ENCODE measurements around the gene BMF. TPM values are rescaled to one million over a fixed set of nuclear protein-coding genes. Genes with fewer than 3 reads are reported as not detected.

The BMF gene
- total RNA-seq, 1 donor from 2014 or later, result 46.6 TPM

- H3K9me3 Mint-ChIP-seq (ENCODE audit: unreplicated experiment), result no peaks in the 10 kb centered on the region
- no peak for TF ChIP-seq CTCF (IDR thresholded peaks at IDR 0.05)
- no peaks in the 10 kb centered on the region for H3K27me3 Mint-ChIP-seq (ENCODE audit: unreplicated experiment)
- peaks cover 69% of the 10 kb centered on the region for H3K4me1 Mint-ChIP-seq (ENCODE audit: unreplicated experiment)
- peak overlapping the region; percentile 21 for H3K27ac Mint-ChIP-seq (ENCODE audit: unreplicated experiment)
- no peak for DNase-seq (ENCODE audit: extremely low spot score, unreplicated experiment)
- H3K36me3 Mint-ChIP-seq (ENCODE audit: unreplicated experiment), result peaks cover 5% of the 10 kb centered on the region
- H3K4me3 Mint-ChIP-seq (ENCODE audit: unreplicated experiment), result peak overlapping the region; percentile 79
Observed at GRCh38 chr15:40106203-40107161, 2.2 kb downstream of the BMF start.

DNA sequence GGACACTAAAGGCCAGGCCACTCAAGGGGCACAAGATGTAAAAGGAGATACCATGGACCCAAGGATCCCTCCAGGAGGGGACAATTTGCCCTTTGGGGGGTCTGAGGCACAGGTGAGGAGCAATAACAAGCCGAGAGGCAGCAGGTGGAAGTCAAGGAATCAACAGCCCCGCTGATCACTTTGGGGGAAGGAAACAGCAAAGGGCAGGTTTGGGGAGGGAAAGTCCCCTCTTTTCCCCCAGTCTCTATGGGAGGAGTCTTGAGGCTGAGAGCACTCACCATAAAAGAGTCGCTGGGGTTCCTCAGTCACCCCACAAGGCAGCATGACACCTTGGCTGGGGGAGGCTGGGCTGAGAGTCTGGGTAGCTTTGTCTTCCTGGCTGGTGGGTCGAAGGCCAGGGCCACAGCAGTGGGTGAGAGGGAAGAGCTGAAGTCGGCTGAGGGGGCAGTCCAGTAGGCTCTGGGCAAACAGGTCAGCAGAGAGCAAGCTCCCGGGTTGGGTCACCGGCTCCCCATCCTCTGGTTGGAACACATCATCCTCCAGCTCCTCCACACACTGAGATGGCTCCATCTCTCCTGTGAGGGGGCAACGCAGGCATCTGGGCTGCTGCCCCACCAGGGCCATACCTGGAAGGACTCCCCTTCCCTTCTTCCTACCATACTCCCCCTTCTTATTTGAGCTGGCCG lies 3.0 kb downstream of the BMF start:
- no peak for DNase-seq (ENCODE audit: extremely low spot score, unreplicated experiment)
- peak overlapping the region; percentile 56 for H3K4me3 Mint-ChIP-seq (ENCODE audit: unreplicated experiment)
- H3K4me1 Mint-ChIP-seq (ENCODE audit: unreplicated experiment), result peaks cover 77% of the 10 kb centered on the region
- H3K27me3 Mint-ChIP-seq (ENCODE audit: unreplicated experiment), result no peaks in the 10 kb centered on the region
- no peak for TF ChIP-seq CTCF (IDR thresholded peaks at IDR 0.05)
- peak overlapping the region; percentile 85 for H3K27ac Mint-ChIP-seq (ENCODE audit: unreplicated experiment)
- H3K36me3 Mint-ChIP-seq (ENCODE audit: unreplicated experiment), result peaks cover 12% of the 10 kb centered on the region
- no peaks in the 10 kb centered on the region for H3K9me3 Mint-ChIP-seq (ENCODE audit: unreplicated experiment)

DNA sequence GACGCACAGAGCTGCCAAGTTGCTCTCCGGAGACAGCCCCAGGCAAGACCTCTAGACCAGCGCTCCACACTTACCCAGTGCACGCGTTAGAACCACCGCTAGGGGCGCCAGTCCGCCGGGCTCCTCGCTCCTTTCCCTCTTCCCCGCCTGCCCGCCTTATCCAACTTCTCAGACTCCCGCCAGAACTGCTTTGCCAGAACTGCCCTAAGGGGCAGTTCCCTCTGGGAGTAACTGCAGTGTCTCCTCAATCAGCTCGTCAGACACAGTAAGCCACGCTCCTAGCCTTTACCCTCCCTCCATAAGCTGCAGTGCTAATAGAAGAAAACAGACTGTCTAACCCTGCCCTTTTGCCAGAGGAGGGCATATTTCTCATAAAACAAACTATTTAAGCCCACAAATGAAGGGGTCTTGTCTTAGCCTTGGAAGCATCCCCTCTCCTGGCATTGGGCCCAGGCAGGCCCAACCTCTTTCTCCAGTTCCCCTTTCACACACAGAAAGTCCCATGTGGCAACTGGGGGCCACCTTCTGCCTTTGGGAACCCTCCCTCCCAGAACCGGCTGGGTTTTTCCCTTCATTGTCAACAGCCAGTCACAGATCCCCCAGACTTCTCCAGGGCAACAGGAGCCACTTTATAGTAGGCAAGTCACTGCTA lies 3.7 kb downstream of the BMF start:
- peak; percentile 97 for DNase-seq (ENCODE audit: extremely low spot score, unreplicated experiment)
- H3K4me3 Mint-ChIP-seq (ENCODE audit: unreplicated experiment), result peak overlapping the region; percentile 56
- no peaks in the 10 kb centered on the region for H3K27me3 Mint-ChIP-seq (ENCODE audit: unreplicated experiment)
- peaks cover 12% of the 10 kb centered on the region for H3K36me3 Mint-ChIP-seq (ENCODE audit: unreplicated experiment)
- H3K4me1 Mint-ChIP-seq (ENCODE audit: unreplicated experiment), result peaks cover 84% of the 10 kb centered on the region
- peak; percentile 98 for TF ChIP-seq CTCF (IDR thresholded peaks at IDR 0.05)
- H3K9me3 Mint-ChIP-seq (ENCODE audit: unreplicated experiment), result no peaks in the 10 kb centered on the region
- peak overlapping the region; percentile 85 for H3K27ac Mint-ChIP-seq (ENCODE audit: unreplicated experiment)

GRCh38 chr15:40104296-40104864 lies 4.3 kb downstream of the BMF start:
- peaks cover 87% of the 10 kb centered on the region for H3K4me1 Mint-ChIP-seq (ENCODE audit: unreplicated experiment)
- peaks cover 12% of the 10 kb centered on the region for H3K36me3 Mint-ChIP-seq (ENCODE audit: unreplicated experiment)
- no peak for TF ChIP-seq CTCF (IDR thresholded peaks at IDR 0.05)
- H3K9me3 Mint-ChIP-seq (ENCODE audit: unreplicated experiment), result no peaks in the 10 kb centered on the region
- peak overlapping the region; percentile 56 for H3K4me3 Mint-ChIP-seq (ENCODE audit: unreplicated experiment)
- no peak for DNase-seq (ENCODE audit: extremely low spot score, unreplicated experiment)
- H3K27ac Mint-ChIP-seq (ENCODE audit: unreplicated experiment), result peak overlapping the region; percentile 85
- H3K27me3 Mint-ChIP-seq (ENCODE audit: unreplicated experiment), result no peaks in the 10 kb centered on the region

All from osteocyte (in vitro differentiated cells).